Measurements from ENCODE around the gene MFSD2B. TPM values are rescaled to one million over a fixed set of nuclear protein-coding genes. Genes with fewer than 3 reads are reported as not detected.

MFSD2B gene
- total RNA-seq, 1 donor from 2014 or later = not detected

DNA sequence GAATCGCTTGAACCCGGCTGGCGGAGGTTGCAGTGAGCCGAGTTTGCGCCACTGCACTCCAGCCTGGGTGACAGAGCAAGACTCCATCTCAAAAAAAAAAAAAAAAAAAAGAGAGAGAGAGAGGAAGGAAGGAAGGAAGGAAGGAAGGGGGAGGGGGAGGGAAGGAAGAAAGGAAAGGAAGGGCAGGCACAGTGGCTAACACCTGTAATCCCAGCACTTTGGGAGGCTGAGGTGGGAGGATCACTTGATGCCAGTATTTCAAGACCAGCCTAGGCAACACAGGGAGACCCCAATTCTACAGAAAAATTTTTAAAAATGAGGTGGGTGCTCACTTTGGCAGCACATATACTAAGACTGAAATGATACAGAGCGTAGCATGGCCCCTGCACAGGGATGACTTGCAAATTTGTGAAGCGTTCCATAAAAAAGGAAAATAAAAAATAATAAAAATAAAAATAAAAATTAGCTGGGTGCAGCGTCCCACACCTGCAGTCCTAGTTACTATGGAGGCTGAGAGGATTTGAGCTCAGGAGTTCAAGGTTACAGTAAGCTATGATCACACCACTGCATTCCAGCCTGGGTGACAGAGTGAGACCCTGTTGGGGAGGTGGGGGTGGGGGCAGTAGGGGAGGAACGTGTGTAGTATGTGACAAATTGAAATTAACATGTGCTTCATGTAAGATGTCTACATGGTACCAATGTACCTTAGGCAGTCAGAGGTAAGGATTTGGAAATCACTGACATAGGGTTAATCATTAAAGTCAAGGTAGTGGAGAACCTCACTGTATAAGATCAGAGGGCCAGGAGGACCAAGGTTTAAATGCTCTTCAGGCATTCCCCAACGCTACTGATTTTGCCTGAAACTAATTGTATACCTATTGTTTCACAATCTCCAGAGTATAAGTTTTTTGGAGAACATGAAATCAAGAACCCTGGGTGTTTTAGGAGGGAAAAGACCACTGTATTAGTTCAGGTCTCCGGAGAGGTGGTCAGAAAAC, 35.9 kb downstream of the MFSD2B start:
- no peaks in the 10 kb centered on the region for H3K27me3 Mint-ChIP-seq (ENCODE audit: low read depth)
- no peaks in the 10 kb centered on the region for H3K36me3 Mint-ChIP-seq (ENCODE audit: low read depth)
- H3K4me1 Mint-ChIP-seq (ENCODE audit: low read depth) = peaks cover 24% of the 10 kb centered on the region
- H3K9me3 Mint-ChIP-seq (ENCODE audit: low read depth) = no peaks in the 10 kb centered on the region
- TF ChIP-seq, protein P1, sequence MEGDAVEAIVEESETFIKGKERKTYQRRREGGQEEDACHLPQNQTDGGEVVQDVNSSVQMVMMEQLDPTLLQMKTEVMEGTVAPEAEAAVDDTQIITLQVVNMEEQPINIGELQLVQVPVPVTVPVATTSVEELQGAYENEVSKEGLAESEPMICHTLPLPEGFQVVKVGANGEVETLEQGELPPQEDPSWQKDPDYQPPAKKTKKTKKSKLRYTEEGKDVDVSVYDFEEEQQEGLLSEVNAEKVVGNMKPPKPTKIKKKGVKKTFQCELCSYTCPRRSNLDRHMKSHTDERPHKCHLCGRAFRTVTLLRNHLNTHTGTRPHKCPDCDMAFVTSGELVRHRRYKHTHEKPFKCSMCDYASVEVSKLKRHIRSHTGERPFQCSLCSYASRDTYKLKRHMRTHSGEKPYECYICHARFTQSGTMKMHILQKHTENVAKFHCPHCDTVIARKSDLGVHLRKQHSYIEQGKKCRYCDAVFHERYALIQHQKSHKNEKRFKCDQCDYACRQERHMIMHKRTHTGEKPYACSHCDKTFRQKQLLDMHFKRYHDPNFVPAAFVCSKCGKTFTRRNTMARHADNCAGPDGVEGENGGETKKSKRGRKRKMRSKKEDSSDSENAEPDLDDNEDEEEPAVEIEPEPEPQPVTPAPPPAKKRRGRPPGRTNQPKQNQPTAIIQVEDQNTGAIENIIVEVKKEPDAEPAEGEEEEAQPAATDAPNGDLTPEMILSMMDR (IDR thresholded peaks at IDR 0.05) = no peak
- H3K4me3 Mint-ChIP-seq (ENCODE audit: unreplicated experiment) = peak overlapping the region; percentile 85
- DNase-seq (ENCODE audit: low spot score) = no peak
- H3K27ac Mint-ChIP-seq (ENCODE audit: unreplicated experiment) = peak overlapping the region; percentile 91

DNA sequence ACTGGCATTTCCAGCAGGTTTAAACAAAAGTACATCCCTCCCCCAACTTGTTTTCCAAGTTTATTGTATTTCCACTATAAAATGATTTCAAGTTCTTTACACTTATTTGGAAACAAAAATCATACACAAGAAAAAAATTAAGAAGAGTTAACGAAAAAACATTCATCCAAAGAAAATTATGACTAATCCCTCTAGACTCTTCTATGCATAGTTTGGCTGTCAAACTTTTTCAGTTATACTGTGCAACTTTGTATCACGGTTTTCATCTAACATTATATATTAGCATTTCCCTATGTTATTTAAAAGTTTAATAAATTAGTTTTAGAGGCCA, 36.7 kb downstream of the MFSD2B start:
- Mint-ChIP-seq H3K36me3 (ENCODE audit: low read depth) (no peaks in the 10 kb centered on the region), H3K27ac (ENCODE audit: unreplicated experiment) (peak overlapping the region; percentile 91), H3K27me3 (ENCODE audit: low read depth) (no peaks in the 10 kb centered on the region), H3K4me3 (ENCODE audit: unreplicated experiment) (peak overlapping the region; percentile 85), H3K9me3 (ENCODE audit: low read depth) (no peaks in the 10 kb centered on the region), H3K4me1 (ENCODE audit: low read depth) (peaks cover 24% of the 10 kb centered on the region)
- no peak for DNase-seq (ENCODE audit: low spot score)
- TF ChIP-seq, protein P1 (IDR thresholded peaks at IDR 0.05) = no peak

DNA sequence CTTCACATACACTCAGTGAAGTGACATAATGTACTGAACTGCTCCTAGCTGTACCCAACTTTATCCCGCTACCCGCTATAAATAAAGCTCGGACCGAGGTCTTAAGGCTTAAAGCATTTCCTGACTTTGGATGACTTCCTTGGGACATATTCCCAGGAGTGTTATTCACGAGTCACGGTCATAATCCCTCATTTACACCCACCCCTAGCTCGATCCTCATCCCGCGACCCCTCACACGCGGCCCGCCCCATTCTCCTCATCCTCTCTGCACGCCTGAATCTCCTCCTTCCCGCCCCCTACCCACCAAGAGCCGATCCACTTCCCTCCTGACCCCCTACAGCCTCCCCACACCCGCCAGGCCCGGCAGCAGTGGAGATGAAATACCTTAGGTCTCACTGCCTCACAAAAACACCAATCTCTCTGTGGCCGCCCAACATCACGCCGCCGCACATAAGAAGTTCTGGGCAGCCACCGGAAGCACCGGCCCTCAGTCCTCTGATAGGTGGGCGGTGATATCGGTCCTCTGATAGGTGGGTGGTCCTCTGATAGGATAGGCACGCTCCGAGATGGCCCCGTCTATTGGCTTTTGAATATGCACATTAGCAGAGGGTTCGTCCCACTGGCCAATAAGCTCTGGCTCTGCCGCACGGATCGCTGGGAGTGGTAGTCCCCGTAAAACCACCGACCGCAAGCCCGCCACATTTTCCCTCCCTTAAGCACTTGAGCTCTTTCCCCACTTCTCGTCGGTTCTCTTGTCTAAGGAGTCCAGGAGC, 37.2 kb downstream of the MFSD2B start, which contains the start of gene WDCP:
Gene WDCP, minus strand, starts transcription at position 462 of the 773 bp plus-strand sequence. CDS start 7,897 bp downstream, outside the sequence.
- H3K4me3 Mint-ChIP-seq (ENCODE audit: unreplicated experiment) = peak within 1 kb of the TSS; percentile 85
- TF ChIP-seq, protein P1 (IDR thresholded peaks at IDR 0.05) = no peak
- H3K4me1 Mint-ChIP-seq (ENCODE audit: low read depth) = peaks cover 24% of the 10 kb centered on the region
- peak; percentile 96 for DNase-seq (ENCODE audit: low spot score)
- H3K36me3 Mint-ChIP-seq (ENCODE audit: low read depth) = no peaks in the 10 kb centered on the region
- no peaks in the 10 kb centered on the region for H3K9me3 Mint-ChIP-seq (ENCODE audit: low read depth)
- no peaks in the 10 kb centered on the region for H3K27me3 Mint-ChIP-seq (ENCODE audit: low read depth)
- H3K27ac Mint-ChIP-seq (ENCODE audit: unreplicated experiment) = peak within 1 kb of the TSS; percentile 91

DNA sequence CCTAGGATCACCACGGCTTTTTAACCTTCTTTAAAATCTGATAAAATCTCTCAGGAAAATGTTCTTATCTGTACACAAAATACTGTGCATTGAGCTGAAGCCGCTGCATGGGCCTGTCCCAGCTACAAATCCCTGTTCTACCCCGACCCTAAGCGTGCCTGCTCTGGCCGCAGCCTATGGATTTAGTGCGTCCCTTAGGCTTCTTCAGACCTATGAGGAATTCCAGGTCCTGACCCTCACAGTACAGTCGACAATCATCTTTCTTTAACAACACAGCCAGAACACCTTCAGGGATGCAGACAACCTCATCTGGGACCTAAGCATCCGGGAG, 37.8 kb downstream of the MFSD2B start:
- H3K27ac Mint-ChIP-seq (ENCODE audit: unreplicated experiment) = peak overlapping the region; percentile 37
- no peaks in the 10 kb centered on the region for H3K27me3 Mint-ChIP-seq (ENCODE audit: low read depth)
- TF ChIP-seq, protein P1 (IDR thresholded peaks at IDR 0.05) = no peak

DNA sequence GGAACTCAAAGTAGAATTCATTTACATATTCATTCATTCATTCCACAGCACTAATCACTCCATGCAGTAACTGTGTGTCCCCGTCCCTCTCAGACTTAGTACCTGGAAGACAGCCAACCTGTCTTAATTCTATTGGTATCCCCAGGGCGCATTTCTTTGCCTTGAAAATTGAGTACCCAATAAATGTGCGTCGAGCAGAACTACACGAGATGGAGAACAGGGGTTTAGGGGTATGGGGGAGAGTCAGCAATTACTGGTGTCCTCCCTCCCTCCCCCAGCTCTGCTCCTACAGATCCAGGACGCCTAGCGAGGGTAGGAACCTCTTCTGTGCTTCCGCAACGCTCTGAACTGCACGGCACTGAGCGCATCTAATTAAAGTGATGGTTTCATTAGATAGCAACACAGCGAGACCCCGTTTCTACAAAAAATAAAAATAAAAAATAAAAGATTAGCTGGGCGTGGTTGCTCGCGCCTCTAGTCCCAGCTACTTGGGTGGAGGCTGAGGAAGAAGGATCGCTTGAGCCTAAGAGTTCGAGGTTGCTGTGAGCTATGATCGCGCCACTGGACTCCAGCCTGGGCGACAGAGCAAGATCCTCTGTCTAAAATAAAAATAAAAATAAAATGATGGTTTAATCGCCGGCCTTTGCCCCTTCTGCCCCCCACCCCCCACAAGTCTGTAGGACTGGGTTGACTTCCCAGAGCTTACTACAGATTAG, 39.0 kb downstream of the MFSD2B start:
- Mint-ChIP-seq H3K9me3 (ENCODE audit: low read depth) (no peaks in the 10 kb centered on the region), H3K4me1 (ENCODE audit: low read depth) (peaks cover 21% of the 10 kb centered on the region), H3K4me3 (ENCODE audit: unreplicated experiment) (no peak overlapping the region), H3K27ac (ENCODE audit: unreplicated experiment) (no peak overlapping the region), H3K27me3 (ENCODE audit: low read depth) (no peaks in the 10 kb centered on the region), H3K36me3 (ENCODE audit: low read depth) (no peaks in the 10 kb centered on the region)
- TF ChIP-seq, protein P1 (IDR thresholded peaks at IDR 0.05) = no peak
- no peak for DNase-seq (ENCODE audit: low spot score)

More for the DNA sequence above, 37.8 kb downstream of the MFSD2B start:
- Mint-ChIP-seq H3K36me3 (ENCODE audit: low read depth) (no peaks in the 10 kb centered on the region), H3K4me1 (ENCODE audit: low read depth) (peaks cover 24% of the 10 kb centered on the region), H3K4me3 (ENCODE audit: unreplicated experiment) (peak overlapping the region; percentile 85), H3K9me3 (ENCODE audit: low read depth) (no peaks in the 10 kb centered on the region)
- DNase-seq (ENCODE audit: low spot score) = no peak
